ENCODE results near the gene PIGK.
"Not testable (repeated sequence)": the region's sequence is repeated elsewhere in the genome, so short reads cannot be mapped to it uniquely, and the experiment has no call there.

The PIGK gene

GRCh38 chr1:77219166-77219887 is at the start of gene PIGK:
TSS of gene PIGK (minus strand) at chr1:77219430. CDS start at chr1:77219402, 28 bp downstream.
- DNase-seq (ENCODE audit: low read depth in 2 of 2), result peak; percentile 54 to 75

- DNase-seq (ENCODE audit: low read depth in 2 of 2), result no peak
These were observed 47.8 kb upstream of the PIGK start for GRCh38 chr1:77267035-77267434.

GRCh38 chr1:77265180-77265579 is 46.0 kb upstream of the PIGK start:
- DNase-seq (ENCODE audit: low read depth in 2 of 2), result no peak

GRCh38 chr1:77263708-77264107 is 44.5 kb upstream of the PIGK start:
- DNase-seq (ENCODE audit: low read depth in 2 of 2), result no peak

- no peak for DNase-seq (ENCODE audit: low read depth in 2 of 2)
These were observed 34.0 kb upstream of the PIGK start for GRCh38 chr1:77253211-77253610.

GRCh38 chr1:77250126-77250525 is 30.9 kb upstream of the PIGK start:
- DNase-seq (ENCODE audit: low read depth in 2 of 2), result no peak

GRCh38 chr1:77245830-77246229 is 26.6 kb upstream of the PIGK start:
- no peak for DNase-seq (ENCODE audit: low read depth in 2 of 2)

GRCh38 chr1:77239311-77239710 is 20.1 kb upstream of the PIGK start:
- no peak for DNase-seq (ENCODE audit: low read depth in 2 of 2)

- no peak for DNase-seq (ENCODE audit: low read depth in 2 of 2)
These were observed 19.2 kb upstream of the PIGK start for GRCh38 chr1:77238462-77238861.

- no peak for DNase-seq (ENCODE audit: low read depth in 2 of 2)
These were observed 15.7 kb upstream of the PIGK start for GRCh38 chr1:77234943-77235342.

- DNase-seq (ENCODE audit: low read depth in 2 of 2), result no peak
These were observed 14.9 kb upstream of the PIGK start for GRCh38 chr1:77234096-77234495.

- DNase-seq (ENCODE audit: low read depth in 2 of 2), result no peak
These were observed 13.6 kb upstream of the PIGK start for GRCh38 chr1:77232829-77233228.

GRCh38 chr1:77230051-77230450 is 10.8 kb upstream of the PIGK start:
- no peak for DNase-seq (ENCODE audit: low read depth in 2 of 2)

GRCh38 chr1:77228836-77229235 is 9.6 kb upstream of the PIGK start:
- DNase-seq (ENCODE audit: low read depth in 2 of 2), result no peak

- no peak for DNase-seq (ENCODE audit: low read depth in 2 of 2)
These were observed 8.2 kb upstream of the PIGK start for GRCh38 chr1:77227381-77227780.

GRCh38 chr1:77222496-77222895 is 3.3 kb upstream of the PIGK start:
- no peak for DNase-seq (ENCODE audit: low read depth in 2 of 2)

- DNase-seq (ENCODE audit: low read depth in 2 of 2), result no peak
These were observed 1.6 kb upstream of the PIGK start for GRCh38 chr1:77220687-77221463.

- no peak for DNase-seq (ENCODE audit: low read depth in 2 of 2)
These were observed 609 bp downstream of the PIGK start for GRCh38 chr1:77218477-77219165.

GRCh38 chr1:77204043-77204442 is 15.2 kb downstream of the PIGK start:
- DNase-seq (ENCODE audit: low read depth in 2 of 2), result not testable (repeated sequence)

GRCh38 chr1:77202751-77203150 is 16.5 kb downstream of the PIGK start:
- DNase-seq (ENCODE audit: low read depth in 2 of 2), result no peak

- no peak for DNase-seq (ENCODE audit: low read depth in 2 of 2)
These were observed 18.4 kb downstream of the PIGK start for GRCh38 chr1:77200806-77201205.

GRCh38 chr1:77200293-77200692 is 18.9 kb downstream of the PIGK start:
- DNase-seq (ENCODE audit: low read depth in 2 of 2), result no peak

- no peak for DNase-seq (ENCODE audit: low read depth in 2 of 2)
These were observed 21.9 kb downstream of the PIGK start for GRCh38 chr1:77197351-77197750.

Measured in stimulated activated CD4-positive, alpha-beta T cell treated with anti-CD3 and anti-CD28 coated beads, Interleukin-1b, Interleukin-23, amount 100 ng/mL, for 1 hour (primary cell).